OCI-LY1 (cell line): Measurements from ENCODE around the gene TRPC4.

Experiments used
- H2AFZ ChIP-seq: fragments of 200-600 bp; sonication (generic), shearing (Covaris generic); 2 replicates; pipeline ENCODE4 v1.6.0; 2014; ENCODE audit warnings: antibody characterized with exemption, mild to moderate bottlenecking, low read length
- H3F3A ChIP-seq: fragments of 200-600 bp; sonication (generic), shearing (Covaris generic); 2 replicates; pipeline ENCODE4 v1.6.0; 2014; ENCODE audit warnings: mild to moderate bottlenecking, antibody characterized with exemption, low read length, moderate library complexity; ENCODE audit not compliant: insufficient read depth
- H3K27ac ChIP-seq: fragments of 200-600 bp; sonication (generic); 2 replicates; pipeline ENCODE4 v1.5.1; 2014; ENCODE audit warnings: low read length, mixed run types, mild to moderate bottlenecking, low read depth; ENCODE audit not compliant: poor library complexity, severe bottlenecking
- H3K27me3 ChIP-seq: fragments of 200-600 bp; sonication (generic); 2 replicates; pipeline ENCODE4 v1.6.0; 2014; ENCODE audit warnings: antibody characterized with exemption, mild to moderate bottlenecking, low read length, moderate library complexity; ENCODE audit not compliant: insufficient read depth
- H3K36me3 ChIP-seq: fragments of 200-600 bp; sonication (generic); 2 replicates; pipeline ENCODE4 v1.6.1; 2014; ENCODE audit warnings: mild to moderate bottlenecking, antibody characterized with exemption, low read length, moderate library complexity, mixed read lengths; ENCODE audit not compliant: insufficient read depth
- H3K4me1 ChIP-seq: fragments of 200-600 bp; sonication (generic); 2 replicates; pipeline ENCODE4 v1.5.1; 2014; ENCODE audit warnings: mild to moderate bottlenecking, low read length, moderate library complexity; ENCODE audit not compliant: insufficient read depth, severe bottlenecking
- H3K4me2 ChIP-seq: fragments of 200-600 bp; sonication (generic), shearing (Covaris generic); 2 replicates; pipeline ENCODE4 v1.6.1; 2014; ENCODE audit warnings: low read length
- H3K4me3 ChIP-seq: fragments of 200-600 bp; sonication (generic); 2 replicates; pipeline ENCODE4 v1.5.1; 2014; ENCODE audit warnings: low read length, low read depth, mild to moderate bottlenecking, mixed read lengths; ENCODE audit not compliant: poor library complexity, severe bottlenecking
- H3K79me2 ChIP-seq: fragments of 200-600 bp; shearing (Covaris generic); 2 replicates; pipeline ENCODE4 v1.6.1; 2016; ENCODE audit warnings: mixed run types, low read length, mixed read lengths; ENCODE audit not compliant: insufficient read depth
- H3K9ac ChIP-seq: fragments of 200-600 bp; sonication (generic), shearing (Covaris generic); 2 replicates; pipeline ENCODE4 v1.6.1; 2014; ENCODE audit warnings: mild to moderate bottlenecking, low read length, mixed read lengths
- H3K9me2 ChIP-seq: fragments of 200-600 bp; sonication (generic), shearing (Covaris generic); 2 replicates; pipeline ENCODE4 v1.6.1; 2014; ENCODE audit warnings: low read depth, mild to moderate bottlenecking, low read length, mixed read lengths
- H3K9me3 ChIP-seq: fragments of 200-600 bp; shearing (Covaris generic); 2 replicates; pipeline ENCODE4 v1.6.1; 2014; ENCODE audit warnings: low read length, mixed read lengths
- H4K20me1 ChIP-seq: fragments of 200-600 bp; sonication (generic), shearing (Covaris generic); 2 replicates; pipeline ENCODE4 v1.6.0; 2016; ENCODE audit warnings: mild to moderate bottlenecking, low read length; ENCODE audit not compliant: insufficient read depth
- EZH2 ChIP-seq: fragments of 200-600 bp; sonication (generic), shearing (Covaris generic); IDR thresholded peaks from 2 replicates; pipeline ENCODE4 v1.8.0; 2017; ENCODE audit warnings: borderline replicate concordance, mixed run types, mild to moderate bottlenecking, antibody characterized with exemption, low read length, moderate library complexity, mixed read lengths
- TF ChIP-seq, protein P1 (sequence below): fragments of 200-600 bp; sonication (generic), shearing (Covaris generic); IDR thresholded peaks from 2 replicates; pipeline ENCODE4 v1.5.1; 2017; ENCODE audit warnings: mild to moderate bottlenecking, antibody characterized with exemption, low read length, moderate library complexity, mixed read lengths

TRPC4 gene

DNA sequence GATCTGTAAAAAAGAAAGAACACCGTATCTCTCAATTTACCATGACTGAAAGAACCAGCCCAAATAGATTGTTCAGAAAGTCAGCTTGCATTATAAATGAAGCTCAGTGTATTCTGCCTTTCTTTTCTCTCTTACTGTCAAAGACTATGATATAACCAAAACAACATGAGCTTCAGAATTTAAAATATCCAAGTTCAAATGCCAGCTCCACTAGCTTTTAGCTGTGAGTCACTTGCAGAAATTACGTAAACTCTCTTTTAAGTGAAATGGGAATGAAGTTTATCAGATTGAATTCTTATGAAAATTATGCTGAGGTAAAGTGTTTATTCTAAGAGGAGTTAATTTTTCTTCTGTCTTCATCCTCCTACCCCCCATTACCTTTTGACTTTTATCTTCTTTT, 251.0 kb downstream of the TRPC4 start:
- no peak overlapping the region for H2AFZ ChIP-seq
- H4K20me1 ChIP-seq: no peaks in the 10 kb centered on the region
- H3K9me3 ChIP-seq: no peaks in the 10 kb centered on the region
- TF ChIP-seq, protein P1, sequence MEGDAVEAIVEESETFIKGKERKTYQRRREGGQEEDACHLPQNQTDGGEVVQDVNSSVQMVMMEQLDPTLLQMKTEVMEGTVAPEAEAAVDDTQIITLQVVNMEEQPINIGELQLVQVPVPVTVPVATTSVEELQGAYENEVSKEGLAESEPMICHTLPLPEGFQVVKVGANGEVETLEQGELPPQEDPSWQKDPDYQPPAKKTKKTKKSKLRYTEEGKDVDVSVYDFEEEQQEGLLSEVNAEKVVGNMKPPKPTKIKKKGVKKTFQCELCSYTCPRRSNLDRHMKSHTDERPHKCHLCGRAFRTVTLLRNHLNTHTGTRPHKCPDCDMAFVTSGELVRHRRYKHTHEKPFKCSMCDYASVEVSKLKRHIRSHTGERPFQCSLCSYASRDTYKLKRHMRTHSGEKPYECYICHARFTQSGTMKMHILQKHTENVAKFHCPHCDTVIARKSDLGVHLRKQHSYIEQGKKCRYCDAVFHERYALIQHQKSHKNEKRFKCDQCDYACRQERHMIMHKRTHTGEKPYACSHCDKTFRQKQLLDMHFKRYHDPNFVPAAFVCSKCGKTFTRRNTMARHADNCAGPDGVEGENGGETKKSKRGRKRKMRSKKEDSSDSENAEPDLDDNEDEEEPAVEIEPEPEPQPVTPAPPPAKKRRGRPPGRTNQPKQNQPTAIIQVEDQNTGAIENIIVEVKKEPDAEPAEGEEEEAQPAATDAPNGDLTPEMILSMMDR: no peak
- no peak for TF ChIP-seq EZH2
- H3K4me1 ChIP-seq: no peaks in the 10 kb centered on the region
- H3K9ac ChIP-seq: no peak overlapping the region
- no peaks in the 10 kb centered on the region for H3K79me2 ChIP-seq
- no peaks in the 10 kb centered on the region for H3K27me3 ChIP-seq
- no peaks in the 10 kb centered on the region for H3F3A ChIP-seq
- H3K4me3 ChIP-seq: no peak overlapping the region
- H3K4me2 ChIP-seq: no peak overlapping the region
- H3K9me2 ChIP-seq: no peaks in the 10 kb centered on the region
- no peaks in the 10 kb centered on the region for H3K36me3 ChIP-seq
- no peak overlapping the region for H3K27ac ChIP-seq

DNA sequence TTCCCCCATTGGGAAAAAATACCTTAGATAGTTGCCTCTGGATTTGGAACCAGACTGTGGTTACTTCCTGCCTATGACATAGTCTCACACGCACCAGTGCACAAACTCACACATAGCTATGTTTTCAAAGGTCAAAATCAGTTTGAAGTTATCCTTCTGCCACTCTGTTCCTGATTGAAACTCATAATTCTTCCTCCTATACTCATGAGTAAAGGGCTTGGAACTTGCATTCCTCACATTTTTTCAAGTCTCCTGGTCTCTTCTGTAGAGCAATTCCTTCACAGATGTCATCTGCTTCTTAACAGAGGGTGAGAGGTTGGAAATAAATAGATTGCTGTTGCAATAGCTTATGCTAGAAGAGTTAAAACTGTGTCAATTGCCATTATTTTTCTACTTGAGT, 252.4 kb downstream of the TRPC4 start:
- TF ChIP-seq, protein P1: no peak
- no peak for TF ChIP-seq EZH2
- Histone ChIP-seq H3K79me2 (no peaks in the 10 kb centered on the region), H3K36me3 (no peaks in the 10 kb centered on the region), H4K20me1 (no peaks in the 10 kb centered on the region), H3K9me3 (no peaks in the 10 kb centered on the region), H3K4me2 (no peak overlapping the region), H3K9me2 (no peaks in the 10 kb centered on the region), H2AFZ (no peak overlapping the region), H3K9ac (no peak overlapping the region), H3F3A (no peaks in the 10 kb centered on the region), H3K27me3 (no peaks in the 10 kb centered on the region), H3K27ac (no peak overlapping the region), H3K4me1 (no peaks in the 10 kb centered on the region), H3K4me3 (no peak overlapping the region)

DNA sequence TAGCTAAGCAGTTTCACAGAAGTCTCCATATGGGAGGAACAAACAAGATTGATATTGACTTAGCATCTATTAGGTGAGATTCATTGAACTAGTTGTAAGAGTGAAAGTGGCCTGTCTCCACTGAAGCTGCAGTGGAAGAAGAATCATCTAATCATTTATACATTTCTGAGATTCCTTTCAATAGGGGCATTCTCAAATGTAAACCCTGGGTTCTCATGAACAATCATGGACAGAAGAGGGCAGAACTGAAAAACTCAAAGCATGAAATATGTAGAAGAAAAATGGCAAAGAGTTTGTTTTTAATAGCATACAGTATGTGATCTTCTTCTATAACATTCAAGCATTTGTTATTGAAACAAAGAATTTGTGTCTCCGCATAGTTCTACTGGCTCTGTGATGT, 253.4 kb downstream of the TRPC4 start:
- Histone ChIP-seq H3K4me1 (no peaks in the 10 kb centered on the region), H3F3A (no peaks in the 10 kb centered on the region), H2AFZ (no peak overlapping the region), H3K9me3 (no peaks in the 10 kb centered on the region), H3K36me3 (no peaks in the 10 kb centered on the region), H4K20me1 (no peaks in the 10 kb centered on the region), H3K4me3 (no peak overlapping the region), H3K9me2 (no peaks in the 10 kb centered on the region), H3K9ac (no peak overlapping the region), H3K27me3 (no peaks in the 10 kb centered on the region), H3K4me2 (no peak overlapping the region), H3K79me2 (no peaks in the 10 kb centered on the region), H3K27ac (no peak overlapping the region)
- TF ChIP-seq, protein P1: no peak
- TF ChIP-seq EZH2: no peak
